HEK293T (cell line): ENCODE measurements around the gene PGBD1.

Experiments
- ARNT ChIP-seq: fragments of 450-650 bp; IDR thresholded peaks from 2 replicates; pipeline ENCODE4 v1.6.1; 2017; ENCODE audit warnings: mild to moderate bottlenecking
- BHLHE40 ChIP-seq: fragments of 450-650 bp; IDR thresholded peaks from 2 replicates; pipeline ENCODE4 v1.6.1; 2016; ENCODE audit warnings: mild to moderate bottlenecking, moderate library complexity, borderline replicate concordance
- CTBP1 ChIP-seq: fragments of 450-650 bp; IDR thresholded peaks from 2 replicates; pipeline ENCODE4 v1.6.1; 2016; ENCODE audit warnings: borderline replicate concordance
- FOXA1 ChIP-seq: fragments of 450-650 bp; IDR thresholded peaks from 2 replicates; pipeline ENCODE4 v1.6.1; 2016; ENCODE audit warnings: mild to moderate bottlenecking
- FOXK2 ChIP-seq: fragments of 450-650 bp; IDR thresholded peaks from 2 replicates; pipeline ENCODE4 v1.6.1; 2016; ENCODE audit warnings: mild to moderate bottlenecking
- FOXM1 ChIP-seq: fragments of 450-650 bp; IDR thresholded peaks from 2 replicates; pipeline ENCODE4 v1.6.1; 2017; ENCODE audit warnings: mild to moderate bottlenecking, borderline replicate concordance
- HDGF ChIP-seq: fragments of 450-650 bp; IDR thresholded peaks from 2 replicates; pipeline ENCODE4 v1.6.1; 2017; ENCODE audit warnings: antibody characterized with exemption, borderline replicate concordance
- LEF1 ChIP-seq: fragments of 450-650 bp; IDR thresholded peaks from 2 replicates; pipeline ENCODE4 v1.6.1; 2017; ENCODE audit warnings: mild to moderate bottlenecking, borderline replicate concordance
- NFRKB ChIP-seq: fragments of 450-650 bp; IDR thresholded peaks from 2 replicates; pipeline ENCODE4 v1.6.1; 2016; ENCODE audit warnings: mild to moderate bottlenecking, moderate library complexity
- PKNOX1 ChIP-seq: fragments of 450-650 bp; IDR thresholded peaks from 2 replicates; pipeline ENCODE4 v1.6.1; 2016
- SP1 ChIP-seq: fragments of 450-650 bp; IDR thresholded peaks from 2 replicates; pipeline ENCODE4 v1.6.1; 2017
- SUZ12 ChIP-seq: fragments of 450-650 bp; IDR thresholded peaks from 2 replicates; pipeline ENCODE4 v1.6.1; 2016; ENCODE audit warnings: mild to moderate bottlenecking
- ZNF384 ChIP-seq: fragments of 450-650 bp; IDR thresholded peaks from 2 replicates; pipeline ENCODE4 v1.6.1; 2016

- TF ChIP-seq BHLHE40 (no peak), ARNT (no peak), NFRKB (no peak), HDGF (no peak), ZNF384 (no peak), FOXA1 (no peak), SUZ12 (no peak), CTBP1 (no peak), SP1 (no peak), FOXM1 (no peak), LEF1 (no peak), PKNOX1 (no peak), FOXK2 (no peak)
Measured at GRCh38 chr6:28282926-28283325, 1.6 kb downstream of the PGBD1 start.
